Measurements from ENCODE around the gene IPO5.

Gene IPO5

DNA sequence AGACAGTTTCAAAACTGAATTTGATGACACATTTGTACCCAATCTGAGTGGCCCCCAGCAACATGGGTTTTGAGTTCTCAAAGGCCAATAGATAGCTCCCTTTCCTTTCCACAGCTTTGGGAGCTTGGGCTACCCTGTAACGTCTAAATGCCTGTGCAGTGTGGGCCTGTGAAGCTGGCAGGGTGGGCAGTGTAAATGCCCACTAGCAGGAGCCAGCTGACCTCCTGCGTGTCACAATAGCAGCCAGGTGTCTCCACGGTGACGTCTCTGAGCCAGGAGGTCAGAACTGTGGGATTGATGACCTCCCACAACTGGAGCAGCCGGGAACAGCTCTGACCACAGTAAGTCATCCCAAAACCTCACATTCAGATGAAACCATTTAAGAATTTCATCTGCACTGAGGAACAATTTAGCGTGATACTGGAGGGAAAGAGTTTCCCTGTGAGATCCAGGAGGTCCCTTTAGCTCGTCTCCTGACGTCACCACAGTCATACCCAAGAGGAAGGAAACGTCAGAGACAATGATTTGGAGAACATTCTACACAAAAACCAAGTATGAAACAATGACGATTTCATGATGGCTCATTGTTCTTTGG, at the start of gene IPO5:
Gene IPO5, plus strand, starts transcription at position 300 of the 595 bp plus-strand sequence. CDS start 23,022 bp downstream, outside the sequence.
- no peak for DNase-seq (ENCODE audit: low read depth in 2 of 2)

- DNase-seq (ENCODE audit: low read depth in 2 of 2): no peak
Measured at GRCh38 chr13:97904059-97904458, 49.4 kb upstream of the IPO5 start.

- DNase-seq (ENCODE audit: low read depth in 2 of 2): no peak
Measured at GRCh38 chr13:97905517-97905916, 48.0 kb upstream of the IPO5 start.

DNA sequence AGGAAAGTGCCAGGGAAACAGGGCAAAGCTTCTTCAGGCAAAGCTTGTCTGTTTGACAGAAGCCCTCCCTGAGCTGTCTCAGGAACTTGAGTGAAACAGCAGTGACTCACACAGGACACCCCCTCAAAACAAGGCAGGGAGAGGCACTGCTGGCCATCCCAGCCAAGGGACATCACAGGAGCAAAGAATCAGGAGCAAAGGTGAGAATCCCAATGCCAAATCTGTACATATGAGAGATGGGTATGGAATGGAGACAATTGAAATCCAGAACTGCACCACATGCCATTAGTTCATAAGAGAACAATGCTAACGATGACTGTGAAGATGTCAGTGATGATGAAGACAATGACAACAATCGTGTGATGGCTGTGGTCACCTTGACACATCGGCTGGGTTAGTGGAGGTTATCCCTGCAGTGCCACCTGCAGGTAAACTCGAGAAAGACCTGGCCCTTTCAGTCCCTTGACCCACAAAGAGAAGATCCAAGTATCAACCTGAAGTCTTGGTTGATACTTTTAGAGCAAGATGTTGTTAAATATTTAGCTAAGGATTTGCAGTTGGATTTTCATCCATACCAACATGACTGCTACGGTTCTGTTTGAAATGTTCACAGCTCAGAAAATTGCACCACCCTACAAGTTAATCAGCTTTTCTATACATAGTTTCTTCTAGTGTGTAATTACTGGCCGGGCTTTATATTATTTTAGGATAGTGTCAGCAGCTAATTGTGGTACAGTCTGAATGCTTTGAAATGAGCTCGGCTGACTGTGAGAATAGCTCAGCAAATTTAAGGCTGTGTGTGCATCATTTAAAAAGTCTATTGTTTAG, 42.0 kb upstream of the IPO5 start:
- no peak for DNase-seq (ENCODE audit: low read depth in 2 of 2)

- DNase-seq (ENCODE audit: low read depth in 2 of 2): no peak
Measured at GRCh38 chr13:97912139-97912535, 41.3 kb upstream of the IPO5 start.

- DNase-seq (ENCODE audit: low read depth in 2 of 2): no peak
Measured at GRCh38 chr13:97913206-97913605, 40.3 kb upstream of the IPO5 start.

DNA sequence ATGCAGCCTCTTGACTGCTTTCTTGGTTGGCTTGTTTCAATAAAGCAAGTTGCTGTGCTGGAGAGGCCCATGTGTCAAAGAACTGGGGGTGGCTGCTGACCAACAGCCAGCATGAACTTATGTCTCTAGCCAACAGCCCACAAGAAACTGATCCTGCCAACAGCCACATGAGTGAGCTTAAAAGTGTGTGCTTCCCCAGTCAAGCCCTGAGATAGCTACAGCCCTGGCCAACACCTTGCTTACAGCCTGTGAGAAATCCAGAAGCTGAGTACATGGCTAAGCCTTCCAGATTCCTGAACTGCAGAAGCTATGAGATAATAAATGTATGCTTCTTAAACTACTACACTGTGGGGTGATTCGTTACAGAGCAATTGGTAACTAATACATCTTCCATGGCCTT, 38.9 kb upstream of the IPO5 start:
- DNase-seq (ENCODE audit: low read depth in 2 of 2): no peak

GRCh38 chr13:97921176-97921816, 32.2 kb upstream of the IPO5 start:
- no peak for DNase-seq (ENCODE audit: low read depth in 2 of 2)

DNA sequence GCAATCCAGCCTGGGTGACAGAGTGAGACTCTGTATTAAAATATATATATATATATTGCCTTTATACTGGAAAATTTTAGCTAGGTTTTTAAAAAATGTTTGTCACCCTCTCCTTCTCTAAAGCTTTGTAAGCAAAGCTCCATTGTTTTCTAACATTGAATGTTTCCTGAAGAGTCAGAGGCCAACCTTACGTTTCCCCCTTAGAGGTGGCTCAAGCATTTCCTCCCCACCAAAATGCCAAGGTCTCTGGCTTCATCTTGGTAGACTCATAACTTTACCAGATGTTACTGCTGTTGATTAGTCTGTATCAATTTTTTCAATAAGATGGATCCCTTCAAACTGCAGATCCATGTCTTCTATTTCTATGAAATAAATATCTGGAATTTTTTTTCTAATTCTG, 25.2 kb upstream of the IPO5 start:
- no peak for DNase-seq (ENCODE audit: low read depth in 2 of 2)

DNA sequence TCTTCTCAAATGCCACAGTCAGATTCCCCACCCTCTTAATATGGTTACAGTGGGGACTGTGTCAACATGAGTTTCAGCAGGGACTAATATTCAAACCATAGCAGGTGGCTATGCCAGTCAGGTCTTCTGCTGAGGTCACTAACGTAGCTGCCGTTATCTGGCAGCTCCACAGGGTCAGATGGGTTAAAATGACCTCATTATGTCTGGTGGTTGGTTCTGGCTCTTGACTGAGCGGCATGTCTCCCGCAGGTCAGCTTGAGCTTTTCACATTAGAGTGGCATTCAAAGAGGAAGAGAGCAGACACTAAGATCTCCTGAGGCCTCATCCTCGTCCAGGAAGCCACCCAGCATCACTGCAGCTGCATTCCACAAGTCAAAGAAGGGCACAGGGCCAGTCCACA, 21.4 kb upstream of the IPO5 start:
- DNase-seq (ENCODE audit: low read depth in 2 of 2): no peak

DNA sequence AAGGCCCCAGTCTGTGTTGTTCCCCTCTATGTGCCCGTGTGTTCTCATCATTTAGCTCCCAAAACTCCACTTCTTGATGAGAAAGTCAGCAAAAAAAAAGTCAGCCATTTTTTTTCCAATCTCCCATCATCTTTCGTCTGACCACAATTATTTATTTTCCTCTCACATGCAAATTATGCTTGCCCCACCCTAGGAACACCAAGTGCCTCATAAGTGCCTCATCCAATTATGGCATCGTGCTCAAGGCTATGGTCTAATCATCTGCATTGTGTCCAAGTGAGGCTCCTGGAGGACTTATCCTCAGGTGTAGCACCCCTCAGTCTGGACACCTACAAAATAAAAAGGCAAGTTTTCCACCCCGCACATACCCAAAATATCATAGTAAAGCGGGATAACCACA, 20.8 kb upstream of the IPO5 start:
- DNase-seq (ENCODE audit: low read depth in 2 of 2): no peak

DNA sequence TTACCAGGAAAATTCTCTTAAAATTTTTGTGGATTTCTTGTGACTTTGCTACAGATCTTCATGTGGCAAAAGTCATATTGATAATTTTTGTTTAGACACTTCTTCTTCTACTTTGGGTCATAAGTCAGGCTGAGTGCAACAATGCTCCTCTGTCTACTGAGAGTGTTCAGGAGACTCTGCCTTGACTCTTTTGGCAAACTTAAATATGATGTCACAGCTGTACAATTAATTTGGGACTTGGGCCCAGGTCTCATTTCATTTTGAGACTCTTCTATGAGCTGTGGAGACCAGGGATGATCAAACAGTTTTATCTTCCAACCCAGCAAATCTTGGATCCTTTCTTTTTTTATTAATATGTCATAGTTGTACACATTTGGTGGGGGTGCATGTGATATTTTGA, 19.7 kb upstream of the IPO5 start:
- DNase-seq (ENCODE audit: low read depth in 2 of 2): no peak

- DNase-seq (ENCODE audit: low read depth in 2 of 2): no peak
Measured at GRCh38 chr13:97934590-97934989, 18.9 kb upstream of the IPO5 start.

DNA sequence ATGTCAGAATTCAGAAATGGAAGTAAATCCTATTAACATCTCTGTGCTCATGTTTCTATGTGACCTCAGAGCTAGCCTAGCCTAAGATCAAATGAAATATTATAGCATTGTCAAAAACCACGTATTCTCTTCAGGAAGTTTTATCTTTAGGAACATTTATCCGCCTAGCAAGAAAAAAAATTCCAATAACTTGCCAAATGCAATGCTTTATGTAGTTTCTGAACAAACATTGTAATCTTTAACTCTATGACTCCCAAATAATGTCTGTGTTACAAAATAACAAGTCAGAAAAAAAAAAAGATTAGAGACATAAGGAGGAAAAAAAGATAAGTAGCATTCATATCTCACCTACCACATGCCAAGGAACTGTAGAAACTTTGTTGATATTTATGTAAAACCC, 18.4 kb upstream of the IPO5 start:
- no peak for DNase-seq (ENCODE audit: low read depth in 2 of 2)

DNA sequence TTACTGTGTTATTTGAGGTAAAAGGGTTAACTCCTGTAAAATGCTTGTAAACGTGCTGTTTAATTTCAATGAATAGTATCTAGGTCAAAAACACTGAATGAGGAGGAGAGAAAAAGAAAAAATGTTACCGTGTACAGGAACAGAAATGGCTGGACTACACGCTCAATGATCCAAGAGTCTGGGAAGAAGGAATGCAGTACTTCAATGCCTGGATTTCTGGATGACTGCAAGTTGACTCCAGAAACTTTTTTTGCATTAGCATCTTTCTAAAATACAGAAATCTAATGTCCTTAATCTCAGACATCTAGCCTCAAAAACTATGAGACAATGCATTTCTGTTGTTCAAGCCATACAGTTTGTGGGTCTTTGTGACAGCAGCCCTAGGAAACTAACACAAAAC, 17.4 kb upstream of the IPO5 start:
- DNase-seq (ENCODE audit: low read depth in 2 of 2): no peak

DNA sequence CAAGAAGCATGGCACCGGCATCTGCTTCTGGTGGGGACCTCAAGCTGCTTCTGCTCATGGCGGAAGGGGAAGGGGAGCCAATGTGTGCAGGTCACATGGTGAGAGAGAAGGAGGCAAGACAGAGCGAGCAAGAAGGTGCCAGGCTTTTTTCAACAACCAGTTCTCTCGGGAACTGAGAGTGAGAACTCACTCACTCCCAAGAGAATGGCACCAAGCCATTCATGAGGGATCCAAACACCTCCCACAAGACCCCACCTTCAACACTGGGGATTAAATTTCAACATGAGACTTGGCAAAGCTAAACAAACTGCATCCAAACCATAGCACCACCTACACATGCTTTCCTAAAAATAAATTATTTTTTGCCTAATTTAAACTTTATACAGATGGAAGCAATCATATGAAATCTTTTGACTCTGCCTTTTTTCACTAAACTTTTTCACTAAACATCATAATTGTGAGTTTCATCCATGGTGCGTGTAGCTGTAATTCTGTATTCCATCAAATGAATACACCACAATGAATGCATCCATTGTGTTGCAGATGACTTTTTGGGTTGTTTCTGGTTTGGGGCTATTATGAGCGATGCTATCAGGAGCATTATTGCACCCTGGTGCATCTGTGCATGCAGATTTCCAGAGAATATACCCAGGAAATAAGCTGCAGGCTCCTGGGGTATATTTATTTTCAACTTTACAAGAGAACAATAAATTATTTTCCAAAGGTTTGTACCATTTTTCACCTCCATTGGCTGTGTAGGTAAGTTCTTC, 14.6 kb upstream of the IPO5 start:
- DNase-seq (ENCODE audit: low read depth in 2 of 2): no peak

- no peak for DNase-seq (ENCODE audit: low read depth in 2 of 2)
Measured at GRCh38 chr13:97944396-97945029, 9.0 kb upstream of the IPO5 start.

DNA sequence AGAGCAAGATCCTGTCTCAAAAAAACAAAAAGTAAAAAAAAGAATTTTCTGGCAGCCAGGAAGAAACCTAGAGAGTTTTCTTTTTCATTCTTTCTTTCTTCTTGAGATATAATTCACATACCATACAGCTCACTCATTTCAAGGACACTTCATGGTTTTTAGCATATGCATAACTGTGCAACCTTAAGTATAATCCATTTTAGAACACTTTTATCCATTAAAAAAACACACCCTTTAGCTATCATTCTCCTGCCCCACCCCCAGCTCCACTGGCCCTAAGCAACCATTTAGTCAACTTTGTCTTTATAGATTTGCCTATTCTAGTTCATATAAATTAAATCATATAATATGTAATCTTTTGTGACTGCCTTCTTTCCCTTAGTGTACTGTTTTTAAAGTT, 8.1 kb upstream of the IPO5 start:
- no peak for DNase-seq (ENCODE audit: low read depth in 2 of 2)

DNA sequence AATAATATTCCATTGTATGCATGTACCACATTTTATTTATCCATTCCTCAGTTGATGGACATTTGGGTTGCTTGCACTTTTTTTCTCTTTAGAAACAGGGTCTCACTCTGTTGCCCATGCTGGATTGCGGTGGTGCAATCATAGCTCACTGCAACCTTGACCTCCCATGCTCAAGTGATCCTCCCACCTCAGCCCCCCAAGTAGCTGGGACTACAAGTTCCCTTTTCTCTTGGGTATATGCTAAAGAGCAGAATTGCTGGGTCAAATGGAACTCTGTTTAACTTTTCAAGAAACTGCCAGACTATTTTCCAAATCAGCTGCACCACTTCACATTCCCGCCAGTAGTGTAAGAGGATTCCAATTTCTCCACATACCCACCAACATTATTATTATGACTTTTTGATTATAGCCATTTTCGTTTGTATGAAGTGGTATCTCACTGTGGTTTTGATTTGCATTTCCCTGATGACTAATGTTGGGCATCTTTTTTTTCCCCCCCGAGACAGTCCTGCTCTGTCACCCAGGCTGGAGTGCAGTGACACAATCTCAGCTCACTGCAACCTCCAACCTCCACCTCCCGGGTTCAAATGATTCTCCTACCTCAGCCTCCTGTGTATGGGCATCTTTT, 7.6 kb upstream of the IPO5 start:
- no peak for DNase-seq (ENCODE audit: low read depth in 2 of 2)

- no peak for DNase-seq (ENCODE audit: low read depth in 2 of 2)
Measured at GRCh38 chr13:97946951-97947588, 6.4 kb upstream of the IPO5 start.

DNA sequence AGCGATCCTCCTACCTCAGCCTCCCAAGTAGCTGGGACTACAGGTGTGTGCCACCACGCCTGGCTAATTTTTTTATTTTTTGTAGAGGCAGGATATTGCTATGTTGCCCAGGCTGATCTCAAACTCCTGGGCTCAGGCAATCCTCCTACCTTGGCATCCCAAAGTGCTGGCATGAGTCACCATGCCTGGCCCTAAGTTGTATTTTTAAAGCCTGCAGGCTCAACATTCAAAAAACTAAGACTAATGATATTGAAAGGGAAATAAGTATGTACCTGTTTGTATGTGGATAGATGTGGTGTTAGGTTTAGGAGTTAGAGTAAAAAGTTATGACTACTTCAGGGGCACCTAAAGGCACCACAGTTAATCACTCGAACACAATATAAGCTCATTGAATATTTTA, 5.4 kb upstream of the IPO5 start:
- DNase-seq (ENCODE audit: low read depth in 2 of 2): no peak
